Subcutaneous adipose tissue (tissue), 4 donors: ENCODE results near the gene LAD1. TPM values are rescaled to one million over a fixed set of nuclear protein-coding genes. Genes with fewer than 3 reads are reported as not detected.

Source experiments
- CTCF ChIP-seq: fragments of 450-650 bp; IDR thresholded peaks from one replicate; pipeline ENCODE4 v1.5.1; 2016; ENCODE audit warnings: low read depth, mild to moderate bottlenecking, control low read depth, antibody characterized with exemption, moderate library complexity
- total RNA-seq, 4 donors: library from RNA; depleted of rRNA; stranded (reverse); fragments of >200 nt; gene quantifications; one replicate each; pipeline ENCODE4 v1.1.0, GENCODE V29; 2016

The LAD1 gene
- total RNA-seq, 4 donors from 2014 or later = 0.75 TPM; not detected in 3

DNA sequence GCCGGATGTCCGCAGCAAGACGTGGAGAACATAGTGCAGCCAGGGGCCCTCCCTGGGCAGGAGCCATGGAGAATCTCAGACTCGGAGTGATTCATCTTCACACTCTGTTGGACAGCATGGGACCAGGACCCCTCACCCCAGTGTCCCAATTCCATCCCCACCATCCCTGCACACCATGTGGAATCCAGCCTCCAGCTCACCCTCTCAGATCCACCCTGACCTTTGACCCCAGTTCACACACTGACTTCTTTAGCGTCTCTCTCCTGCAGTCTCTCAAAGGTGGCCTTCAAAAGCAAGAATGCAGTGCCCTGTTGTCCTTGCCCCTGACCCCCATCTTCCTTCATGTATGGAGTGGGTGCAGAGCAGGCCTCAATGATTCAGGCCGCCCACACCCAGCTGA is 24.5 kb upstream of the LAD1 start:
- no peak for TF ChIP-seq CTCF

- no peak for TF ChIP-seq CTCF
These were observed 23.4 kb upstream of the LAD1 start for GRCh38 chr1:201422436-201423030.

GRCh38 chr1:201422026-201422425 is 22.9 kb upstream of the LAD1 start:
- no peak for TF ChIP-seq CTCF

GRCh38 chr1:201421041-201421440 is 21.9 kb upstream of the LAD1 start:
- TF ChIP-seq CTCF = no peak

- no peak for TF ChIP-seq CTCF
These were observed 21.5 kb upstream of the LAD1 start for GRCh38 chr1:201420608-201421002.

- TF ChIP-seq CTCF = no peak
These were observed 20.9 kb upstream of the LAD1 start for GRCh38 chr1:201419746-201420607.

DNA sequence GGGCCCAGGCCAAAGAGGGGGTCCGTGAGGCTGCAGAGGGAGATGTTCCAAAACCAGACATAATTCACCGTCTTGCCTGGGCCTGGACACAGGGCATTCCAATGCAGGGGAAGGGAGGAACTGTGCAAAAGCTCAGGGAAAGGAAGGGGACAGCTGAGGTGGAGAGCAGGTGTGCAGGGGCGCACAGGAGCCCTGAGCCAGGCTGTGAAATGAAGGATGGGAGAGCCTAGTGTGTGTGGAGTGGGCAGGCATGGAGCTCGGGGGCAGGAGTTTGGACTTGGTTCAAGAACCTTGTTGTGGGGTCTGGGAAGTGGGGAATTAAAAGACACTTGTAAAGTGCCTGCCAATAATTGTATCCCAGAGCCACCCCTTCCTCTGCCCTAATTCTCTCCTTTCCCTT is 20.1 kb upstream of the LAD1 start:
- no peak for TF ChIP-seq CTCF
